NCI-H748 treated with DMSO at 0.1 percent for 48 hours (cell line): Measurements from ENCODE around the gene MLYCD.
"Not testable (repeated sequence)": the region's sequence is repeated elsewhere in the genome, so short reads cannot be mapped to it uniquely, and the experiment has no call there.

Experiments
- DNase-seq: peaks from one replicate; lab custom pipeline; 2025; lab: John Stamatoyannopoulos, UW

The MLYCD gene

GRCh38 chr16:83940630-83941378, 41.9 kb downstream of the MLYCD start:
- peak; percentile 1 for DNase-seq

GRCh38 chr16:83941546-83941945, 42.6 kb downstream of the MLYCD start:
- DNase-seq: not testable (repeated sequence)

GRCh38 chr16:83942074-83942473, 43.2 kb downstream of the MLYCD start:
- DNase-seq: no peak

- DNase-seq: no peak
Measured at GRCh38 chr16:83942815-83943515, 44.0 kb downstream of the MLYCD start.

- DNase-seq: no peak
Measured at GRCh38 chr16:83943516-83944050, 44.7 kb downstream of the MLYCD start.

GRCh38 chr16:83945587-83945986, 46.7 kb downstream of the MLYCD start:
- no peak for DNase-seq

GRCh38 chr16:83946154-83946780, 47.4 kb downstream of the MLYCD start:
- no peak for DNase-seq

GRCh38 chr16:83946781-83947566, 48.1 kb downstream of the MLYCD start:
- DNase-seq: no peak

- no peak for DNase-seq
Measured at GRCh38 chr16:83947642-83948234, 48.8 kb downstream of the MLYCD start.

GRCh38 chr16:83948914-83949723, 50.2 kb downstream of the MLYCD start:
- DNase-seq: no peak

- DNase-seq: no peak
Measured at GRCh38 chr16:83949724-83950001, 50.7 kb downstream of the MLYCD start.

GRCh38 chr16:83950862-83951399, 52.0 kb downstream of the MLYCD start:
- DNase-seq: not testable (repeated sequence)

- no peak for DNase-seq
Measured at GRCh38 chr16:83951544-83951943, 52.6 kb downstream of the MLYCD start.

GRCh38 chr16:83952587-83952939, 53.6 kb downstream of the MLYCD start:
- DNase-seq: no peak

- DNase-seq: peak; percentile 19
Measured at GRCh38 chr16:83952940-83953795, 54.3 kb downstream of the MLYCD start, which contains the start of gene OSGIN1. Gene OSGIN1 (plus strand): TSS chr16:83953240. CDS start chr16:83957672, 4,432 bp downstream.

GRCh38 chr16:83953796-83954576, 55.1 kb downstream of the MLYCD start:
- no peak for DNase-seq

GRCh38 chr16:83954577-83955016, 55.7 kb downstream of the MLYCD start:
- DNase-seq: no peak

- no peak for DNase-seq
Measured at GRCh38 chr16:83955218-83956130, 56.6 kb downstream of the MLYCD start.
